Non-pigmented ciliary epithelial cell (primary cell): ENCODE data around the gene TCAIM.

ENCODE experiments used
- DNase-seq: peaks from one replicate; pipeline ENCODE4 v3.0.0-alpha.2; 2010; ENCODE audit warnings: low read depth

The TCAIM gene

GRCh38 chr3:44444896-44445691, 106.5 kb downstream of the TCAIM start:
- DNase-seq, result no peak

DNA sequence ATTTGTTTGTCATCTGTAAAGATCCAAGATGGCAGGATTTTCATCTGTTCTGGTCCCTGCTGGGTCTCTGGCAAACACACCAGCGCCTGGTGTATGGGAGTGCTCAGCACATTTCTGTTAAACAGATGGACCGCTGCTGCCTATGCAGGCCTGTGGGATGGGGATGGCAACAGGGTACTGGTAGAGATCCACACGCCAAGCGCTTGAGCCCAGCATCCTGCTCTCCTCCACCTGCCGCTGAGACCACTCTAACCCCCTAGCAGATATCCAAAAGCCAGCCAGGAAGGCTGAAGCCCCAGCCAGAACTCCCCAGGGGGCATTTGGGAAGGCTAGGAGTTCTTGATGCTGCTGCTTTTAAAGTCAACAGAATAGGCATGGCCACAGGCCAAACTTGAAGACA, 107.2 kb downstream of the TCAIM start:
- no peak for DNase-seq

GRCh38 chr3:44446929-44447328, 108.4 kb downstream of the TCAIM start:
- no peak for DNase-seq

DNA sequence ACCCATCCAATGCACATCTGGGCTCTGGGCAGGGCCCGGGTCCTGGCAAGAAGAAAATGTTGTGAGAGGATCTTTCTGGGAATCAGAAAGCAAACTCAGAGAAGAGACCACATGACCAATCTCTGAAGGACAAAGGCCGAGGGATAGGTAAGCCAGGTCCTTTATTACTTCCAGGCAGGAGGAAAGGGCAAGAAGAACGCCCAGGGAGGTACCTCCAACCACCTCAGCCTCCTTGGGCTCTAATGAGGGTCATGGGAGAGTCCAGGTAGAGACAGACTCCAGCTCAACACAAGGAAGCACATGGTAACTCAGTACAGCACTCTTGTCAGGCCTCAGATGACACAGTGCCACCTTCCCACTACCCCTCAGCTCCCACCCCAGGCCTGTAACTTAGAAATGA, 112.9 kb downstream of the TCAIM start:
- no peak for DNase-seq

- DNase-seq, result no peak
Measured at GRCh38 chr3:44454258-44454657, 115.7 kb downstream of the TCAIM start.

DNA sequence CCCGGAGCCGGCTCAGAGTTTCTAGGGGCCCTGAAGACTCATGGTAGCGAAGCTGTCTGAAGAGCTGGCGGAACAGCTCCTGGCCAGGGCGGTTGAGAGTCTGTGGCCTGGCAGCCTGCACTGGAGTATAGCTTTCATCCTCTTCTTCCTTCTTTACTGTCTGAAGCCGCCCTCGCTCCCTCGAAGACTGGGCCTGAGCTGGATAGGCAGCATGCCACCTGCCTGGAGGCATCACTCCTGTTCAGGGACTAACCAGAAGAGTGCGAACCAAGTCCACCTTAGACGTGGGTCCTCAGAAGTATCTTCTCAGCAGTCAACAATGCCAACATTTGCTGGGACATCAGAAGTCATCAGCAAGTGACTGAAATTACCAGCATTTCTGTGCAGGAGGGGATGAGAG, 116.8 kb downstream of the TCAIM start:
- no peak for DNase-seq
